IPS-15b (cell line): ENCODE results near the gene EGR4.

Source experiments
- H3K27me3 ChIP-seq: one replicate; pipeline ENCODE4 v1.6.1; 2013; ENCODE audit warnings: low read length; ENCODE audit not compliant: control insufficient read depth, insufficient read depth
- H3K36me3 ChIP-seq: one replicate; pipeline ENCODE4 v1.6.1; 2013; ENCODE audit warnings: low read length; ENCODE audit not compliant: control insufficient read depth, insufficient read depth
- H3K4me1 ChIP-seq: one replicate; pipeline ENCODE4 v1.6.1; 2013; ENCODE audit warnings: mild to moderate bottlenecking, low read length; ENCODE audit not compliant: control insufficient read depth, insufficient read depth
- H3K4me3 ChIP-seq: one replicate; pipeline ENCODE4 v1.5.1; 2013; ENCODE audit warnings: low read depth, low read length
- H3K9ac ChIP-seq: one replicate; pipeline ENCODE4 v1.6.1; 2013; ENCODE audit warnings: low read depth, mild to moderate bottlenecking, low read length
- H3K9me3 ChIP-seq: one replicate; pipeline ENCODE4 v1.6.1; 2013; ENCODE audit warnings: mild to moderate bottlenecking, low read length; ENCODE audit not compliant: control insufficient read depth, insufficient read depth

The EGR4 gene

DNA sequence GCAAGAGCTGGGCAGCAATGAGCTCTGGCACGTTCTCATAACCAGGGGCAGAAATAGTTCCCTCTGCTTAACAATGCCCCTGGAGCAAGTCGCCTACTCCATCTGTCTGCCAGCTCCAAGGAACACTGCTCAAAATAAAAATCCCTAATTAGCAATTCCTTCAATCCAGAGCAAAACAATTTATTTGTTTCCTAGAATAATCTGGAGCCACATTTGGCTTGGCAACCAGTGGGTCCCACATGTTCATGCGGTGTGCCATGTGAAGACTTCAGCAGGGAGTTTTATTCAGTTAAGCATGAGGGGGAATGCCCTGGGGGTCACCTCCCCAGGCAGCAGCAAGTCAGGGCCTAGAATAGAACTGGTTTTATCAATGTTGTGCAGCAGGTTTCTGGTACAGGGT is 7.6 kb upstream of the EGR4 start:
- Histone ChIP-seq H3K4me3 (no peak overlapping the region), H3K9me3 (no peaks in the 10 kb centered on the region), H3K9ac (no peak overlapping the region), H3K27me3 (peaks cover 12% of the 10 kb centered on the region), H3K4me1 (no peaks in the 10 kb centered on the region), H3K36me3 (no peaks in the 10 kb centered on the region)

DNA sequence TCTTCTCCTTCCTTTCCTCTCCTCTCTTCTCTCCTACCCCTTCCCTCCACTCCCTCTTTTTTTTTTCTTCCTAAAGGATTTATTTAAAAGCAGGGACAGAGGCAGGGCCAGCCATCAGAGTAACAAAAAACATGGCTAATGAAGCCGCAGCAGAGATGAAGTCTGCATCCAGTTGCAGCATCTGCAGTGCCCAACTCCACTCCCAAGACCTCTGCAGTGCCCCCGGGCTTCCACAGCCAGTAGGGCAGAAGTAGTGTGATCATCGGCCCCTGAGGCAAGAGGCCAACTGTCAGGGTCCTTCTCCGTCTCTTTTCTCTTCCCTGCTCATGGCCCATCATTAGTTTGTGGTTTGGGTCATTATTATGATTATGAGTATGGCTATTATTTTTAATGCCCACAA is 4.2 kb upstream of the EGR4 start:
- Histone ChIP-seq H3K4me1 (no peaks in the 10 kb centered on the region), H3K9ac (no peak overlapping the region), H3K4me3 (no peak overlapping the region), H3K36me3 (no peaks in the 10 kb centered on the region), H3K9me3 (no peaks in the 10 kb centered on the region), H3K27me3 (peaks cover 41% of the 10 kb centered on the region)

DNA sequence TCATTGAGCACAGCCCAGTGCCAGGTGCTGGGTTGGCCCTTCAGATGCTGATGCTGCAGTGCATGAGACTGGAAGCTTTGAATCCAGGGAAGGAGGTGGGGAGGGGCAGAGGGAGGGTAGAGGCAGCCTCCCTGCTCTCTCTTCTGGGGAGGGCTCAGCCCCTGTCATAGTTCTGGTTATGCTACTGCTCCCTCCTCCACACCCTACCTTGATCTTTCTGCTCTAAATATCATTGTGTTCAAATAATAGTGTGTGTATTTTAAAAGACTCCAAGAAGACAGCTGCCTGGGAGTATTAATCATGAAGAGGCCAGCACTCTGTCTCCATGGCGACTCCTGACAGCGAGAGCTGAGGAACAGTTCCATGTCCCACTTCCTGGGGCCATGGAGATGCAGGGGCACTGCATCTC is 3.8 kb upstream of the EGR4 start:
- peaks cover 45% of the 10 kb centered on the region for H3K27me3 ChIP-seq
- H3K4me3 ChIP-seq, result no peak overlapping the region
- H3K4me1 ChIP-seq, result no peaks in the 10 kb centered on the region
- H3K9ac ChIP-seq, result no peak overlapping the region
- H3K36me3 ChIP-seq, result no peaks in the 10 kb centered on the region
- H3K9me3 ChIP-seq, result no peaks in the 10 kb centered on the region

DNA sequence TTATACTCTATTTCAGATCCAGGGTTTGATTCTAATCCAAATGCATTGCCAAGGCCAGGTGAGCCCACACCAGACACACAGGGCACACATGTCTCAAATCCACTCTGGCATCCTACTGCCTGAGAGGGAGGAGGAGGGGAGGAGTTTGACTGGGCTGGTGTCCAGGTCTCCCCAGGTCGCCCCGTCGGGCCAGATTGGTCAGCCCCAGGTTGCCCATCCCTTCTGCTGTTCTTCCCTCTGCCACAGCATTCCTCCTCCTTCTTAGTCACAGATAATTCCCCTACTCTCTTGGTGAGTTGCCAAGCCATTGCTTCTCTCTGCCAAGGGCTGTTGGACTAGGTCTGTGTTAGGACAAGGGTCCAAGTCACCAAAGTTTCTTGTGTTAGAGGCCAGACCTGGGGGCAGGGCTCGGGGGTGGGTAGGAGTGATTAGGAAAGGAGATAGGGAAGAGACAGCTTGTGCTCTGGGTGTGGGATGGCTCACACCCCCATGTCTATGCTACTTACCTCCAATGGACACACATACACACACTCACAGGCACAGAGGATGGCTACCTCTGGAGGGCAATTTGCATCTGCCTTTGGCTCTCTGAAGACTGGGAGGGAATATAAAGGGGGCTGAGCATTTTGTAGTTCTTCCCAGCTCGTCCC is 2.5 kb upstream of the EGR4 start:
- Histone ChIP-seq H3K9ac (no peak overlapping the region), H3K9me3 (no peaks in the 10 kb centered on the region), H3K4me3 (no peak overlapping the region), H3K36me3 (no peaks in the 10 kb centered on the region), H3K27me3 (peaks cover 55% of the 10 kb centered on the region), H3K4me1 (no peaks in the 10 kb centered on the region)

DNA sequence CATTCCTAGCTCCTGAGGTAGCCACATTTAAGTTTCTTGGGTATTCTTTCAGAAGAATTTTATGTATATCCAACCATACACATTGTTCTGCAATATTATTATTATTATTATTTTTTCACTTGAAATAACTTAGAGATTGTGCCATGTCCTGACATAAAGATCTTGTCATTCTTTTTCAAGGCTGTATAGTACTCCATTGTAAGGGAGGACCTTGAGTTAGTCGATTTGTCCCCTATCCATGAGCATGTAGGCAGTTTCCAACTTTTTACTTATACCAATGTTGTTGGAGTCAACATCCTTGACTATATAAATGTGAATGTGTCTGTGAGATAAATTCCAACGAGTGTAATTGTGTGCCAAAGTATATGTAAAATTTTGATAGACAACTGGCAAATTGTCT is 891 bp upstream of the EGR4 start:
- Histone ChIP-seq H3K4me3 (no peak overlapping the region), H3K36me3 (no peaks in the 10 kb centered on the region)

DNA sequence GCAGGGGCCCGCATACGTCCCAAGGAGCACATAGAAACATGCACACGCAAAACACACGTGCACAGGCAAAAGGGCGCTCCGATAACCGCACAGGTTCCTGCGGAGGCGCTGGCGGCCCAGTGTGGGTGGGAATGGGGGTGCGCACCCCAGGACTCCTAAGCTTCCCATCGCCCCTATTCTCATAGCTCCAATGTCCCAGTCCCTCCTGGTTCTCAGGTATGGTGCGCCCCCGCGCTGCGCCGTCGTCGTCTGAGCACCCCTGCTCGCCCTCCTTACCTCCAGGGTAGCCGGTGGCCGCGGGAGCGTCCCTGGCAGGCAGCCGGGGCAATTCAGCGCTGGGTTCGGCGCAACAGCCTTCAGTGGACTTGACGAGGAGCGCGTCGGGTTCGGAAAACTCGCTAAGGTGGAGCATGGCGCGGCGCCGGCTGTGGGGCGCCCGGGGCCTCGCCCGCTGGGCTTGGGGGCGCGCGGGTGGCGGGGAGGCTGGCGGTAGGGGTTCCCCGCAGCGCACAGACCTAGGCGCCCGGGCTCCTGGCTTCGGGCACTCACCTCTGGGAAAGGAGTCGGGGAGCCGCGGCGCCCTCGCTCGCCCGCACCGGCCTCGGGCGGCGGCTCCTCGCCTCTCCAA is 328 bp downstream of the EGR4 start:
- no peaks in the 10 kb centered on the region for H3K9me3 ChIP-seq
- H3K9ac ChIP-seq, result no peak overlapping the region
- no peaks in the 10 kb centered on the region for H3K36me3 ChIP-seq
- H3K4me1 ChIP-seq, result no peaks in the 10 kb centered on the region
- H3K4me3 ChIP-seq, result peak overlapping the region; percentile 65
- peaks cover 81% of the 10 kb centered on the region for H3K27me3 ChIP-seq

More for the DNA sequence above, 891 bp upstream of the EGR4 start:
- H3K9ac ChIP-seq, result no peak overlapping the region
- H3K27me3 ChIP-seq, result peaks cover 69% of the 10 kb centered on the region
- H3K9me3 ChIP-seq, result no peaks in the 10 kb centered on the region
- H3K4me1 ChIP-seq, result no peaks in the 10 kb centered on the region

DNA sequence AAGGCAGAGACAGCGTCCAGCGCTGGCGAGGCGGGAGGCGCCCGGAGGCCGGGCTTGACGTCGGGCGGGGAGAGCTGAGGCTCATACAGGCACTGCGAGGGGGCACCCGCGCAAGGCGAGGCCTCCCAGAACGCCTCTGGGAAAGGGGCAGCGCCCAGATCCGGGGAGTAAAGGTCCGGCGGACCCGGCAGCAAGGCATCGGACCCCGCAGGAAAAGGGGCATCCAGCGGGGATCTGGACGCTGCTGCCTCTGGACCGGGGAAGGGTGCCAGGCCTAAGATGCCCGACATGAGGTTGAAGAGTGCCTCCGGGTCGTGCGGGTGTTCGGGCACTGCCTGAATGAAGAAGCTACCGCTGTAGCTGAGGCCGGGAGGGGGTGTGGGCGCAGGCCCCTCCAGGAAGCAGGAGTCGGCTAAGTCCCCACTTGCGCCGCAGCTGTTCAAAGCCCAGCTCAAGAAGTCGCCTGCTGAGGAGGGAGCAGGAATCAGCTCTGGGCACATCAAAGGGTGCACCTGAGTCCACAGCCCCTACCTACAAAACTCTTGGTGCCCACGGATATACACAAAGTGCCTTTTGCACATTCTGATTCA is 937 bp downstream of the EGR4 start:
- Histone ChIP-seq H3K9ac (no peak overlapping the region), H3K9me3 (no peaks in the 10 kb centered on the region), H3K4me3 (peak overlapping the region; percentile 65), H3K27me3 (peaks cover 83% of the 10 kb centered on the region), H3K4me1 (no peaks in the 10 kb centered on the region), H3K36me3 (no peaks in the 10 kb centered on the region)

DNA sequence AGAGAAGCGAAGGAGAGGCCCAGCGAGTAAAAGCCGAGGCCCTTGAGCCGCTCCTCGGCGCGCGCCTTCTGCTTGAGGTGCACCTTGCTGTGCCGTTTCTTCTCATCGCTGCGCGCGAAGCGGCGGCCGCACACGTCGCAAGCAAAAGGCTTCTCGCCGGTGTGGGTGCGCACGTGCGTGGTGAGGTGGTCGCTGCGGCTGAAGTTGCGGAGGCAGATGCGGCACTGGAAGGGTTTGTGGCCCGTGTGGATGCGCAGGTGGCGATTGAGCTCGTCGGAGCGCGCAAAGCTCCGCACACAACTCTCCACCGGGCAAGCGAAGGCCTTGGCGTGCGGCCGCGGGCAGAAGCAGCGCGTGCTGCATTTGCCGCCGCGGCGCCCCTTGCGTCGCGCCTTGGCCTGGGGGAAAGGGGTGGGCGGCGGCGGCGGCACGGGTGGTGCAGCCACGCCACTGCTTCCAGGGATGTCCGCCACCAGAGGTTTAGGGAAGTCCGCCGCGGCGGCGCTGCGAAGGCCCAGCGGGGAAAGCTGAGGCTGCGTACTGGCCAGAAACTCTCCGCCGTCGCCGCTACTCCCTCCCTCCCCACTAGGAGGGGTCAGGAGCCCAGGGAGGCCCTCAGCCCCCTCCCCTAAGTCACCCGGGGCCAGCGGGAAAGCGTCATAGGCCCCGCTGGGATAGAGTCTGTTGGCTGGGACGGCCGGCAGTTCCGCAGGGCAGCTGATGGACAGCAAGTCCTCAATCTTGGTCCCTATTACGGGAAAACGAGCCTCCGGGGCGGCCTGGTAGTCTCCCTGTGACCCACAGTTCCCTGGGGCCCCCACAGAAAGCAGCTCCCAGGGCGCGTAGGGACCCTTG is 1.7 kb downstream of the EGR4 start:
- Histone ChIP-seq H3K9me3 (no peaks in the 10 kb centered on the region), H3K9ac (no peak overlapping the region), H3K27me3 (peaks cover 85% of the 10 kb centered on the region), H3K4me1 (no peaks in the 10 kb centered on the region), H3K4me3 (peak overlapping the region; percentile 65), H3K36me3 (no peaks in the 10 kb centered on the region)

DNA sequence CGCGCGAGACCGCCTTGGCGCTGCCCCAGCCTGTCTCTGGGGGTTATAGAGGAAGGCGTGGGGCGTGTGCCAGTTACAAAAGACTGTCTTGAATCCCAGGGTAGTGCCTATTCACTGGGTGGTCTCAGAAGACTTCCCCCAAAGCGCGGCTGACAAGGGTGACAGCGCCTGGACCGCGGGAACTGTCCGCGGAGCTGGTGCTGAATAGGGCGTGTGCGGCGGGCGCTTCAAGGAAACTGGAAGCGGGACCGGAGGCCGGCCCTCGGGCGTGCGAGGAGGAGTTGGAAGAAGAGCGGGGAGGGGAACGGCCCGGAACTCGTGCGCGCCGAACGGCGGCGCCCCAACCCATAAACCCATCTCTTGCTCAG is 2.3 kb downstream of the EGR4 start:
- peaks cover 85% of the 10 kb centered on the region for H3K27me3 ChIP-seq

DNA sequence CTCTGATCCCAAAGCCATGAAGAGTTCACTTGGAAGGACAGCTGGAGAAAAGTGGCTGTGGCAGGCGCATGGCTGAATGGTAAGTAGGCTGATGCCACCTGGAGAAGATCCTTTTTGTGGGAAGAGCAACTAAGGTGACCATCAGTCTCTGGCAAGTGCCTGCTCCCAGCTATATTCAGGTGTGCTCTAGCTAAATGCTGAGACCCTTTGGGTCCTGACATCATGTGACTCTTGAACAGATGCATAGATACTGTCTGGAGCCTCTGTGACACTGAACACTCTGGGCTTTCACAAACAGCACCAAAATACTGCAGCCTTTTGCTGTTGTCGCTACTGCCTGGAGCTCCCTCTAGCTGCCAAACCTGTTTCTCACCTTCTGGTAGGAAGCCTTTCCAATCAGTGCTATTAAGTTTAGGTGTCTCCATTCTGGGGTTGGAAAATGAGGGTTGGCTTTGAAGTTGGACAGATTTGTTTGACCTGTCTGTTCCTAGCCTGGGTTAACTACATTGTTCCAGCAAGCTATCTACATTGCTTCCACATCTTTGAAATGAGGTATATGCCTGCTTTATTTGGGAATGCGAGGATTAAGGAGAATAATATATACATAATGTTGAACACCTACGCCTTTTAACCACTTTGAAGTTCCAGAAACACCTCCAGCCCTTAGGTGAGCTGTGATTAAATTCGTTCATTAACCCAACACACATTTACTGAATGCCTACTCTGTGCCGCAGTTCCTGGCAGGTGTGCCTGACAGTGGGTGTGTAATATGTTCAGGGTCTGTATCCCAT is 3.1 kb downstream of the EGR4 start:
- H3K4me1 ChIP-seq, result peaks cover 13% of the 10 kb centered on the region
- no peak overlapping the region for H3K4me3 ChIP-seq
- H3K27me3 ChIP-seq, result peaks cover 83% of the 10 kb centered on the region
- H3K36me3 ChIP-seq, result no peaks in the 10 kb centered on the region
- no peak overlapping the region for H3K9ac ChIP-seq
- no peaks in the 10 kb centered on the region for H3K9me3 ChIP-seq

More for the DNA sequence above, 2.3 kb downstream of the EGR4 start:
- Histone ChIP-seq H3K9me3 (no peaks in the 10 kb centered on the region), H3K4me1 (peaks cover 6% of the 10 kb centered on the region), H3K9ac (no peak overlapping the region), H3K36me3 (no peaks in the 10 kb centered on the region), H3K4me3 (peak overlapping the region; percentile 65)

DNA sequence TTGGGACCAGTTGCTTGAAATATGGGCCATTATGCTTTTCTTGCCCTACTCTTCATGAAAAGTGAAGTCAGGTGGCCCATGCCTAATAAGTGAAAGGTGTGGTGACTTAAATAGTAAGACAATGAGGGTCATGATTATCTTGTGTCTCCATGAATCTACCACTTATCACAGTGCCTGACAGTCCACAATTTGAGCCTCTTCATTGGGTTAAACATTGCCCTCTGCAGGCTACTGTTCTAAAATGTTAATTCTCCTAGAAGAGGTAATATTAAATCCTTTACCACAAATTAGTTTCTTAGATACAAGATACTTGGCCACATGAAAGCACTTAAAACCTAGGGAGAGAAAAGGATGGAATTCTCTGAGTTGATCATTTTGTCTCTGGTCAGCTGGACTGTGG is 4.0 kb downstream of the EGR4 start:
- H3K27me3 ChIP-seq, result peaks cover 74% of the 10 kb centered on the region
- no peak overlapping the region for H3K4me3 ChIP-seq
- no peaks in the 10 kb centered on the region for H3K36me3 ChIP-seq
- H3K4me1 ChIP-seq, result peaks cover 14% of the 10 kb centered on the region
- no peaks in the 10 kb centered on the region for H3K9me3 ChIP-seq
- no peak overlapping the region for H3K9ac ChIP-seq
